GM08714 (cell line): ENCODE results near the gene CHST1.

ENCODE experiments used
- H3K4me3 ChIP-seq: fragments of 200-500 bp; sonication (Bioruptor generic); 2 replicates; pipeline ENCODE4 v1.5.1; 2014; ENCODE audit warnings: mild to moderate bottlenecking, low read length, inconsistent platforms
- ZNF274 ChIP-seq: IDR thresholded peaks from 2 replicates; pipeline ENCODE4 v1.6.1; 2012; ENCODE audit warnings: mild to moderate bottlenecking, low read depth, low read length

CHST1 gene

DNA sequence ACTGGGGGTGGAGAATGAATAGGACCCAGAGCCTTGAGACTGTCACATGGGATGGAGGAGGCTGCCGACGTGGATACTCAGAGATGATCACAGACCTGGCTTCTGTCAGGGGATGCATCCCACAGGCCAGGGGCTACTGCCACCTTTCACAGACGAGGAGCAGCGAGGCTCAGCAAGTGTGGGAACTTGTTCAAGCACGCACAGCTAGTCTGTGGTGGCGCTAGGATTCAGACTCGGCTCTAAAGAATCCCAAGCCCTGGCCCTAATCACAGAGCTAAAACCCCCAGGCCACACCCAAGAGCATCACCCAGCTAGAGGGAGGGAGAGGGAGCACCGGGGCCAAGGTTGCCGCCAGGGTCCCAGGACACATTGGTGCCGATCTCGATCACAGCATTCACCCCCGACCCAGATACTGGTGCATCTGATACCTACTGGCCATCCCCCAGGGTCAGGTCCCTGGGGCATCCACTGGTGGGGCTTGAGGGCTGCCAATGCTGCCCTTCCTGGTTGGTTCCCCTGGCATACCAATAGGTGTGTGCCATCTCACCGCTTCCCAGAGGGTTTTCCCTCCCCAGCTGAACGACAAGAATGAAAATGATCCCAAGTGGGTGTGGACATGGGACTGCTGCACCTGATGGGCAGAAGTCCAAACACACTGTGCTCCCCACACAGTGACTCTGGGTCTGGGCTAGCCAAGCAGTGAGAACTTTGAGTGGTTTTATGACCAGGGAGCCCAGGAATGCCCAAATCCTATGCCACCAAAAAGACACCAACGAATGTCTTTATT lies 6.2 kb downstream of the CHST1 start:
- no peak overlapping the region for H3K4me3 ChIP-seq

DNA sequence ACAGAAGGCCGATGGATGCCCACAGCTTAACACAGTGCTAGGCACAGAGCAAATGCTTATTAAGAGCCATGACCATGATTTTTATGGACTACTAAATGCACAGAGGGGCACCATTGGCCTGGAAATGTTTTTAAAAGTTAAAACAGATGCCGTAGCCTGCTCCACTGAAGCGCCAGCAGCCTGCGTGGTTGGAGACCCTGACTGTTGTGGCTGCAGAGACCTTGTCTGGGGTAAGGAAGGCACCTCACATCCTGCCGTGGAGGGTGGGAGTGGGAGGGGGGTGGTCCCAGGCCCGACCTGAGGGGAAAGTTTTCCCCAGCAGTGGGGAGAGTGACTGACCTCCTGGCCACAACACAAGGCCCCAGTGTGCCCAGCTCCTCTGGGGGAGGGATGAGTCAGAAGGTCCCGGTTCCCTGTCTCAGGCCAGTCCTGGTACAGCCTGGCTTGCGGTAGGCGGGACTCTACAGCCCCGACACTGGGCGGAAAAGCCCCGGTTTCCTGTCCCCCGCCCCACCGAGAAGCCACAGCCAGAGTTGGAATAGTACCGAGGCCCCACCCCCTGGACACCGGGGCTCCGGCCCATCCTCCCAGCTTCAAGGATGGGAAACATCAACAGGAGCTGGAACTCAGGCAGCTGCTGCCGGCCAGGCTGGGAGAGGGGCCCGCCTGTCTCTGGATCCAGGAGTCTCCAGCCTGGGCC lies 7.0 kb downstream of the CHST1 start:
- no peak for TF ChIP-seq ZNF274
- no peak overlapping the region for H3K4me3 ChIP-seq

More for the DNA sequence above, 6.2 kb downstream of the CHST1 start:
- no peak for TF ChIP-seq ZNF274

DNA sequence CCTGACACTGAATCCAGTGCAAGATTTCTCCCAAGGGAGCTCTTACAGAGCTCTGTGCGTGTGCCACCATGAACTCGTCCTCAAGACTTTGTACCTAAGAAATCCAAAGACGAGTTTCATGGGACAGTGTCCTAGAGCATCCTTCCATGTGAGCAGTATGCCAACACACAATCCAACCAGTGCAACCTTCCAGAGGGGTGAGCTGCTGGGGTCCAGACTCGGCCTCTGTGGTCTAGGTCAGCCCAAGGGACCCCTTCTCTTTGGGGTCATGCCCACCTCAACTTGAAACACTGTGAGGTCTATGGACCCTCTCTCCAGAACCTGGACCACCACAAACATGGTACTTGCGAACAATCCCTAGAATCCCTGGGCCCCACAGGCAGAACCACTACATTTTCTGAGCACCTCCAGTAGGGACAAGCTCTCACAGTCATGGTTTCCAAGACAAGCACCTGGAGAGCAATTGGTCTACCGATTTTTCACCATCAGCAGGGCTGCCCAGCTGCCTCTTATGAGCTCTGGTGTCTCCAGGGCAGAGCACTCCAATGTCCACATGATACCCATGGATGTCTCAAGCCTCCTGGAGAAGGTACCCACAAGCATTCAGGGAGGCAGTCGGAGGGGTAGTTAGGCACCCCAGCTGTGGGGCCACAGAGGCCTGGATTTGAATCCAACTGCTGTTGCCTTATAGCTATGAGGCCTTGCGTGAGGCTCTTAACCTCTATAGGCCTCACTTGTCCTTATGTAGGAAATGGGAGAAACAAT lies 7.7 kb downstream of the CHST1 start:
- no peak for TF ChIP-seq ZNF274
- H3K4me3 ChIP-seq = no peak overlapping the region

DNA sequence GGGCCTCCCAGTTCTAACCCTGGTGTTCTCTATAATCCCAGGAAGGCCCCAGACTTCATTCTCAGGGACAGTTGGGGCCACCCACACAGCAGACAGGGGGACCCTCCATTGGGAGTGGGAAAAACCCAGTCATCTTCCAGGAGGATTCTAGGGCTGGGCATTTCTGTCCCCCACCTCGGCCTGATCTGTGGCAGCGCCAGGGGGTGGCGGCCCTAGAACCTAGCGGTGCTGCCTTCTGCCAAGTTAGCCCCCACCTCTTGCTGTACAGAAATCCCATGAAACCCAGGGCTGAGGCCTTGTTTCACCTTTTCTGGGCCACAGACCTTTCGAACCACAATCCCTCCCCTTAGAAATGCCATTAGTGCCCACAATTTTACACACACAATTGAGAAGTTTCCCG lies 9.6 kb downstream of the CHST1 start:
- TF ChIP-seq ZNF274 = no peak
- H3K4me3 ChIP-seq = no peak overlapping the region

DNA sequence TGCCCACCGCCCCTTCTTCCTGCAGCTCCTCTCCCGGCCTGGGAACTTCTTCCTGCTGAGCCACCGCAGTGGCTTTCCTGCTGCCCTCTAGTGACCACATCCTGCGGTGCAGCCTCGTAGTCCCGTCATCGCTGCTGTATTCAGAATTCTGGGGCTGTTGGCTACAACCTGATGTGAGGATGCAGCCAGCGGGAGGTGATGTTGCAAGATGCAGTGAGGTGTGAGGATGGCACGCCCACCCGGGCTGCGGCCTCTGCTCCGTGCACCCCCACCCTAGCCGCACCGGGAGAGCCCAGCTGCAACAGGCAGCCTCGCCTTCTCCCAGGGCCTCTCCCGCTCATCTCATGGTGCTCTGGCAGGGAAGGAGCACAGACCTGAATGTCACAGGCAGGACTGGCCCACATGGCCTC lies 10.1 kb downstream of the CHST1 start:
- no peak overlapping the region for H3K4me3 ChIP-seq
- TF ChIP-seq ZNF274 = no peak

DNA sequence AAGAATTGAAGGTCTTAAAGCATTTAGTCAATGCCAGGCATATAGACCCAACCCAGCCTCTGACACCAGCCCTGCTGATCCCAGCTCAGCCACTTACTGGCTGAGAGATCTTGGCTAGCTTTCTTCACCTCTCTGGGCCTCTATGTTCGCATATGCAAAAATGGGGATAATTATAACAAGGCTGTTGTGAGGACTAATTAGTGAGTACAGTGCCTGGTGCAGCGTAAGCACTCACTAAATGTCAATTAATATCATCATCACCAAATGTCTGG lies 10.5 kb downstream of the CHST1 start:
- H3K4me3 ChIP-seq = no peak overlapping the region
- TF ChIP-seq ZNF274 = no peak

DNA sequence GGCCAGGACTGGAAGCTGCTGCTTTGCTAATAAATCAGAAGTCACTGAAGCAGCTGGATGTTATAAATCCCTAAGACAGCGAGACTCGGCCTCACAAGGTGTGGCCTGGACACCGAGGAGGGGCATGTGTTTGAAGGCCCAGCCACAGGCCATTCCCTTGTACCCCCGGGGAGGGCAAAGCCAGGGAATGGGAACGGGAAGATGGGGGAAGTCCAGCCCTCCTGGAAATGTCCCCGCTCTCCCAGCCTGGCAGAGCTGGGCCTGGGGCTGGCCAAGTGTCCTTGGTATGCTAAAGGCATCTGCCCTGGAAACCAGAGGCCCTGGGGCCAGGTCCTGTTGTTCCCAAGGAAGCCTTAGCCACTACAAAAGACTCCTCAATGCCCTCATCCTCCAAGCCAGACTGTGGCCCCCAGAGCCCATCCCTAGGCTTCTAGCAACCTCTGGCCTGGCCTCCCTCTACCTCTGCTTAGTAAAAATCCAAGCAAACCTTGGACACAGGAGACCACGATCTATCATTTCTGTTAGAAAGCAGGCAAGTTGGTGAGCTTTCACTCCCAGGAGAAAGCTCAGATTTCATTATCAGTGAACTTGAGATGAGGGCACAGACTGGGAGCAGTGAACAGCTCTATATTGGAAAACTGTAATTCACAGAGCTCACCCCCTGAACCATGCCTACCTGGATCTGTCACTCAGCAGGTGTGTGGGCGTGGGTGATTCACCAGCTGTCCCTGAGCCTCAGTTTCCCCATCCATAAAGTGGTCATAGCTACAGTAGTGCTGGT lies 11.0 kb downstream of the CHST1 start:
- H3K4me3 ChIP-seq = no peak overlapping the region
- no peak for TF ChIP-seq ZNF274

DNA sequence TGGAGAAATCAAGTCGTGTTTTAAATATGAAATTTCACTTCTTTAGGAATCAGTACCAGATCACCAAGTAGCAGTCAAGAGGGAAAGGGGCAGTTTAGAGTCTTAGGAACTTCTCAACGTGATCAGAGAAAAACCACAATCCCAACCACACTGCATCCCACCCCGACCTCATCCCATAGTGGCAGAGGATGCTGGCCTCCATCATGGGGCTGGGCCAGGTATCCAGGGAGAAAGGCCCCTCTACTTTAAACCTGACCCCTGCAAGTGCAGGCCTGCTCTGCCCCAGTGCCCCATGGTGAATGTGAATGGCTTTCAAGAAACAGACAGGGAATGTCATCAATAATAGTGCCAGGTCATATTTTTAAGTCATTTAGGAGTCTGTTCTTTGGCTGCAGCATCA lies 12.1 kb downstream of the CHST1 start:
- TF ChIP-seq ZNF274 = no peak
- no peak overlapping the region for H3K4me3 ChIP-seq

DNA sequence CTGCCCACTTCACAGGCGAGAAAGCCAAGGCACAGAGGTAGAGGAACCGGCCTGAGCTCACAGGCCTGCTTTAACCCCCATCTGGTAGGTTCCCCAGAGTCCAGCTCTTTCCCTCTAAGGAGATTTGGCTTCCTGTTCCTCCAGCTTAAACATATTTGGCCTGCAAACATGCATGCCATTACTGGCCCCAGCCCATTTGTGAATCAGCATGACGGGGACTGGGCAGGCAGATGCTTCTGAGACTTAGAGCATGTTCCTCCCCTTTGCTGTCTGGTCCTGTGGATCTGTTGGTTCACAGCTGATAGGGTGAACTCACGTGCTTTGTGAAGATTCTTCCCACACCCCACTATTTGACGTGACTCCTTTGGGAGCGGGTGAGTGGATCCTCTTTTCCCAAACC lies 12.6 kb downstream of the CHST1 start:
- H3K4me3 ChIP-seq = no peak overlapping the region
- TF ChIP-seq ZNF274 = no peak

DNA sequence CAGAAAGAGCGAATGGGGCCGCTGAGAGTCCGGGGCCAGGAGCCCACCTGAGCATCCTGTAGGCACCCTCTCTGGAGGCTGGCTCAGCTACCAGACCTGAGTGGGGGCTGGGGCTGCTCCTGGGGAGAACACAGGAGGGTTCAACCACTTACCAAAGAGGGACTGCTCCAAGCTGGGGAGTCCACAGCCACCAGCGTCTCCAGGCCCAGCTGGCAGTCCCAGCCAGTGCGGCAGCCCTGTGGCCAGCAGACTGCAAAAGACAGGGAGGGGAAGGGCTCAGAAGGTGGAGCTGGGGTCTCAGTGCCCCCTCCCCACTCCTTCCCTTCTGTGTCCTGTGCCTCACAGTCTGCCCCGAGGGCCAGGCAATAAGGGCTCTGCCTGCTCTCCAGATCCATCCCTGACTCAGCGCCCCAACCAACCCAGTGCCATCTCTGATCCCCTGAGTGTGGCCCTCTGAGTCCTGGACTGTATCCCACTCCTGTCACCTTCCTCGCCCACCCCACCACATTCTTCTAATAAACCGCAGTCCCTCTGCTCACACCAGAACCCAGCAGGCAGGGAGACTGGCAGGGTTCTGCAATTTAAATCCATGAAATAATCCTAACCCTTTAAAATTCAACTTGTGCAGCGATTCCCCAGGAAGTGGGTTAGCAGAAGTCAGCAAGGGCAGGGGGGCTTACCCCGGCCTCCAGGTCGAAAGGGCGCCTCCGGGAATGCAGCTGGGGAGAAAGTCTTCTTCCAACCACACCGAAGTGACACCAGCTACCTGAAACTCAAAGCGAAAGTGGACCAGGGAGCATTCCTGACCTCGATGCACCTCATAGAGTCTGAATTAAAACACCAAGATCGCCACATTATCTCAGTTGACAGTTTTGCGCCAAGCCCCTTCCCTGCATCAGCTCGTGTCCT lies 13.3 kb downstream of the CHST1 start:
- no peak overlapping the region for H3K4me3 ChIP-seq
- TF ChIP-seq ZNF274 = no peak

DNA sequence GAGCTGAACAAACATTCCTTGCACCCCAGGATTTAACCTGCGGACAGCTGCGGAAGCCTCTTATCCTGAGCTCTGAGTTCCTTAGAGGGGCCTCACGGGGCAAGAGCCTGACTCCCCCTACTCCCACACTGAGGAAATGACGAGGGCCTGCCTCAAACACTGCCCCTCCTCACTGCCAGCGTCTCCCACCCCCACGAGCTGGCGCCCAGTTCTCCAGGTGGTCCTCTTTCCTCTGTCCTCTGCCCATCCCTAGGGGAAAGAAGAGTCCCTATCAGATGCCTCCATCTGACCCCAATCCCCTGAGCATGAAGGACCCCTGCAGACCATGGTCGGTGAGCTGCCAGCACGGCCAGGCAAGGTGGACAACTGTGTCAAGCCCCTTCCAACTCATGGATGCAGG lies 14.3 kb downstream of the CHST1 start:
- TF ChIP-seq ZNF274 = no peak
- H3K4me3 ChIP-seq = no peak overlapping the region

DNA sequence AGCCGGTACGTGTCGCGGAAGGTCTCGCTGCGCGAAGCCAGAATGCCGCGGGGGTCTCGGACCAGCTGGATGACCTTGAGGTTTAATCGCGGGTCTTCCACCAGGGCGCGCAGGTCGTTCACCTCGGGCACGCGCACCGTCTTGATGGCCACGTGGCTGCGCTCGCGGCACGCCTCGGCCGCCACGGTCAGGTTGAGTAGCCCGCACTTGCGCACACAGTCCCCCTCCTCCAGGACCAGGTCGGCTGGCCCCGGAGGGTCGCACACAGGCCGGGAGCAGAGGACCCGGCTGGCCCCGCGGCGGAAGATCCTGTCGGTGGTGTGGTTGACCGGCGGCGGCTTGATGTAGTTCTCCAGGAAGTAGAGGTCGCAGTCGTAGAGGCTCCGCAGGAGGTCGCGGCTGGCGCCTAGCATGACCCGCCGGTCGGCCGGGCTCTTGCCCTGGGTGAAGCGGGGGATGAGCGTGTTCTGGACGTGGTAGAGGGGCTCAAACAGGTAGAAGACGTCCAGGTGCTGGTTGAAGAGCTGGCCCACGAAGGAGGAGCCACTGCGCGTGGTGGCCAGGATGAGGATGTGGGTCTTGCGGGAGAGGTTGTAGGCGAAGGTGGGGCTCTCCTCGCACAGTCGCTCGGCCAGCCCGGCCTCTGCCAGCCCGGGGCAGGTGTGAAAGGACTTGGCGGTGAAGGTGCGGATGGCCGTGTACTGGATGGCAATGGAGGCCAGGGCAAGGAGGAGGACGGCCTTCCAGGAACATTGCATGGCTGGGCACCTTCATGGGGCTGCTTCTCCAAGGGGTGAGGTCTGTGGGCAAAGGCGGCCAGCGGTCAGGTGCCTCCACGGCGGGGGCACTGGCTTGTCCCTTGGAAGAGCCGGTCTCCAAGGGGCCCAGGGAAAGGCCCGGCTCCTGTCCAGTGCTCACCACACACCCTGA lies 15.0 kb downstream of the CHST1 start:
- TF ChIP-seq ZNF274 = no peak
- no peak overlapping the region for H3K4me3 ChIP-seq
